Upper lobe of right lung (tissue), 1 donor: Measurements from ENCODE around the gene COX4I1. TPM values are rescaled to one million over a fixed set of nuclear protein-coding genes. Genes with fewer than 3 reads are reported as not detected.

ENCODE experiments used
- ATAC-seq: fragments of 200-7000 bp; cut with Tn5 transposase; one replicate; pipeline ENCODE4 v1.9.1; 2020; ENCODE audit warnings: mild to moderate bottlenecking, moderate library complexity
- DNase-seq: peaks from one replicate; pipeline ENCODE4 v3.0.0-alpha.2; 2020
- H3K27ac ChIP-seq: fragments of 200-600 bp; one replicate; pipeline ENCODE4 v1.8.0; 2022
- H3K27me3 ChIP-seq: fragments of 200-600 bp; one replicate; pipeline ENCODE4 v1.8.0; 2022; ENCODE audit warnings: mild to moderate bottlenecking
- H3K36me3 ChIP-seq: fragments of 200-600 bp; one replicate; pipeline ENCODE4 v1.8.0; 2022
- H3K4me1 ChIP-seq: fragments of 200-600 bp; one replicate; pipeline ENCODE4 v1.8.0; 2022
- H3K4me3 ChIP-seq: fragments of 200-600 bp; one replicate; pipeline ENCODE4 v1.8.0; 2022; ENCODE audit warnings: mild to moderate bottlenecking
- H3K9me3 ChIP-seq: fragments of 200-600 bp; one replicate; pipeline ENCODE4 v1.8.0; 2022
- CTCF ChIP-seq: fragments of 200-600 bp; IDR thresholded peaks from one replicate; pipeline ENCODE4 v1.8.0; 2022; ENCODE audit warnings: antibody characterized with exemption
- intact Hi-C: fragments of 100-400 bp; cut with DNase I; formaldehyde crosslinking; loops from one replicate; pipeline ENCODE4 v1.11.0; 2022
- total RNA-seq: library from RNA; stranded (reverse); fragmentation: NEBNext Ultra II Directional; extraction: Animal tissue kit (Norgen Biotek cat#: 25700); gene quantifications from one replicate; pipeline ENCODE4 v1.2.1, GENCODE V29; 2021
- donor health status: DM: no; HTN: yes; CAD: no; lungs with severe emphysema.

The COX4I1 gene
- total RNA-seq, 1 donor from 2014 or later = 382 TPM

DNA sequence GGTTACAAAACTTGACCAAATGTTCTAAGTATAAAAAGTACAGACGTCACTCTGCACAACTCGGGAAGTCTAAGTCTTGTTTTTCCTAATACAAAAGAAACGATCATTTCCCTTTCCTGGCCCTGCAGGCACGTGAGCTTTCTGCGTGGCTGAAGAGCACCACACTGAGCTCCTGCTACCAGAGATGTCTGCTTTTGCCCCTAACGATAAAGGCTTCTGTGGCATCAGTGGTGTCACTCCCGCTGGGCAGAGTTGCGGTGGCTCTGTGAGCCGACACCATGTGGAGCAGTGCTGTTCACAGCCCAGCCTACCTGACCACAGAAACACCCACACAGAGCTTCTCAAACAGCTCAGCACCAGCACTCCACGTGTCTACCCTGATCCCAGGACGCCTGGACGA, 20.6 kb upstream of the COX4I1 start:
- H3K4me1 ChIP-seq = peaks cover 10% of the 10 kb centered on the region
- intact Hi-C loops = no loop called here
- no peaks in the 10 kb centered on the region for H3K27me3 ChIP-seq
- no peak overlapping the region for H3K4me3 ChIP-seq
- H3K27ac ChIP-seq = no peak overlapping the region
- peaks cover 42% of the 10 kb centered on the region for H3K36me3 ChIP-seq
- ATAC-seq (no peak), DNase-seq (no peak)
- no peaks in the 10 kb centered on the region for H3K9me3 ChIP-seq
- TF ChIP-seq CTCF = no peak

- H3K9me3 ChIP-seq = no peaks in the 10 kb centered on the region
- peaks cover 42% of the 10 kb centered on the region for H3K36me3 ChIP-seq
- intact Hi-C loops = no loop called here
- H3K4me3 ChIP-seq = no peak overlapping the region
- peaks cover 10% of the 10 kb centered on the region for H3K4me1 ChIP-seq
- H3K27ac ChIP-seq = no peak overlapping the region
- DNase-seq (no peak), ATAC-seq (no peak)
- no peaks in the 10 kb centered on the region for H3K27me3 ChIP-seq
- no peak for TF ChIP-seq CTCF
Observed at GRCh38 chr16:85780281-85780680, 19.2 kb upstream of the COX4I1 start.

- no peak for TF ChIP-seq CTCF
- Histone ChIP-seq H3K9me3 (no peaks in the 10 kb centered on the region), H3K36me3 (peaks cover 49% of the 10 kb centered on the region), H3K4me3 (no peak overlapping the region), H3K4me1 (peaks cover 10% of the 10 kb centered on the region), H3K27me3 (no peaks in the 10 kb centered on the region), H3K27ac (no peak overlapping the region)
- ATAC-seq (no peak), DNase-seq (no peak)
- intact Hi-C loops = no loop called here
Observed at GRCh38 chr16:85781156-85781555, 18.3 kb upstream of the COX4I1 start.

GRCh38 chr16:85781695-85782370, 17.7 kb upstream of the COX4I1 start:
- Histone ChIP-seq H3K36me3 (peaks cover 52% of the 10 kb centered on the region), H3K27ac (no peak overlapping the region), H3K4me1 (peaks cover 10% of the 10 kb centered on the region), H3K4me3 (no peak overlapping the region), H3K9me3 (no peaks in the 10 kb centered on the region), H3K27me3 (no peaks in the 10 kb centered on the region)
- no peak for TF ChIP-seq CTCF
- peak; percentile 65 for ATAC-seq
- intact Hi-C loops = no loop called here
- peak; percentile 79 for DNase-seq

GRCh38 chr16:85782451-85782850, 17.0 kb upstream of the COX4I1 start:
- no peaks in the 10 kb centered on the region for H3K9me3 ChIP-seq
- H3K4me1 ChIP-seq = peaks cover 10% of the 10 kb centered on the region
- H3K36me3 ChIP-seq = peaks cover 51% of the 10 kb centered on the region
- DNase-seq (no peak), ATAC-seq (peak; percentile 58)
- TF ChIP-seq CTCF = no peak
- no peaks in the 10 kb centered on the region for H3K27me3 ChIP-seq
- H3K27ac ChIP-seq = no peak overlapping the region
- H3K4me3 ChIP-seq = no peak overlapping the region
- intact Hi-C loops = no loop called here

DNA sequence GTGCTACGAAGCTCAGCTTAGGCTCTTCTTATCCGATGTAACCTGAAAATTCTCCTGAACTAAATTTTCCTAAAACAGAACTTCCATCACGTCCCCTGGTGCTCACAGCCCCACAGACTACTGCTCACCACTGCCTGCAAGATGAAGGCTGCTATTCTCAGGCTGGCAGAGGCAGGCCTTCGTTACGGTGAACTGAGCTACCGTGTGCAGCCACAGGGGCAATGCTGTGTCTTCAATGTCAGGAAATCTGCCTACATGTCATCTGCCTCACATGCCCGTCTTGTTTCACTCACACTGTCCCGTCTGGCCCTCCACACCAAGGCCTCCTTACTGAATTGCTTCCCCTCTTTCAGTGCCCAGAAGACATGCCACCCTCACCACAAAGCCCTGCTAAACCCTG, 16.1 kb upstream of the COX4I1 start:
- no peaks in the 10 kb centered on the region for H3K9me3 ChIP-seq
- peaks cover 10% of the 10 kb centered on the region for H3K4me1 ChIP-seq
- ATAC-seq (no peak), DNase-seq (no peak)
- H3K27me3 ChIP-seq = no peaks in the 10 kb centered on the region
- no peak for TF ChIP-seq CTCF
- H3K36me3 ChIP-seq = peaks cover 55% of the 10 kb centered on the region
- no peak overlapping the region for H3K27ac ChIP-seq
- H3K4me3 ChIP-seq = no peak overlapping the region
- intact Hi-C loops = no loop called here
